ENCODE measurements around the gene PRG2. TPM values are rescaled to one million over a fixed set of nuclear protein-coding genes. Genes with fewer than 3 reads are reported as not detected.

PRG2 gene
- total and polyA plus RNA-seq, 9 of the 15 experiments (the other 6 are each of a cell fraction or from before 2014, with no cell fraction given), result 1.8 to 78.0 (median 26.6) TPM

DNA sequence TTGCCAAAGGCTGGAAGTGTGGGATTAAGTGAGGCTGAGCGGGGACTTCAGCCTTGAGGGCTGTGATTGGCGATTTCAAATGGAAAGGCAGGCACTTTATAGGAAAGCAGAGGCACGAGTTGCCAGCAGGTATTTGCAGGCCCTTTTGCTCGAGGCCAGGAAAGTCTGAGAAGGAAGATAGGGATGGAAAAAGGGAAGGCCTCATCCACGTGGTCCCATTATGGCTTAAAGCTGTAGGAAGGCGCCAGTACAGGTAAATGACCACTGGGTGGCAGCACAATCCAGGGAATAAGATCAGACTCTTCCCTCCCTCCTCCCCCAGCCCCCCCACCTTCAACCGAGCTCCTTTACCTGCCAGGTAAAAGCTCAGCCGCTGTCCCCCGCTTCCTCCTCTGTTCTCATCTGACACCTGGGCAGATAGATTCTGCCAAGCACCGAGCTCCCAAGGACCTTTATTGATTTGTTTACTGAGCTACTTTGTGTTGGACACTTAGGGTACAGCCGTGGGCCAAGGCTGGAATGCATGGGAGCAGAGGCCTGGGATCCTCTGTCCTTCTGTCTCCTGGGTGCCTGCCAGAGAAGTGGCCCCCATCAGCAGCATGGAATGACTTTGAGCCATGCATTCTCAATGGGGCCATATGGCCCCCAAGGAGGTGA is 44.8 kb downstream of the PRG2 start:
- no peaks in the 10 kb centered on the region for H3K9me3 ChIP-seq (replicated peaks; ENCODE audit: control insufficient read depth, insufficient read depth, low read depth, low read length)
- H2AFZ ChIP-seq (ENCODE audit: low read depth, low read length), result peak overlapping the region; percentile 92
- ATAC-seq (peak; percentile 82), DNase-seq (ENCODE audit: extremely low read depth in 1 of 4, low spot score in 3 of 4) (peak; percentile 78 to 87 (median 84)), FAIRE-seq (peak; percentile 96)
- BruUV-seq (replicated peaks), result no TSS peak
- H3K79me2 ChIP-seq (ENCODE audit: control insufficient read depth, insufficient read depth, low read length), result no peaks in the 10 kb centered on the region
- peak overlapping the region in 1 of 2 experiments; percentile 26; a peak in 1 of 4 replicates for H3K9ac ChIP-seq (ENCODE audit: insufficient read depth in 1 of 2, low read depth in 2 of 2, low read length in 2 of 2)
- H3K4me3 ChIP-seq, result no peak overlapping the region
- 0 out of 2 replicates have a peak overlapping the region, but pooled peaks have one; percentile 24 for H3K4me2 ChIP-seq (ENCODE audit: insufficient read depth, low read length)
- CTCF ChIA-PET (ENCODE audit: low intra/inter-chr PET ratio), result interaction anchor here (0.6 to 1.8 kb wide), 7 partner anchors 112 to 714 kb away, joined by 3 to 7 read pairs (median 4); no protein-coding TSS in a partner anchor
- in situ Hi-C loops (cut with MboI), result loop anchor here (10.0 kb wide), 2 partner anchors 179 to 1169 kb away; no protein-coding TSS in a partner anchor
- H3K27ac ChIP-seq (ENCODE audit: extremely low read depth, low read depth, low read length), result no peak overlapping the region
- no peaks in the 10 kb centered on the region for H3K9me1 ChIP-seq (ENCODE audit: control insufficient read depth, insufficient read depth, low read length)
- no peaks in the 10 kb centered on the region for H3K36me3 ChIP-seq (ENCODE audit: control insufficient read depth, insufficient read depth, low read length)
- no peaks in the 10 kb centered on the region; a peak in 1 of 5 replicates for H3K27me3 ChIP-seq (ENCODE audit: control insufficient read depth in 2 of 2, insufficient read depth in 2 of 2, low read length in 2 of 2)
- POLR2A ChIA-PET, result interaction anchor here (0.5 to 0.7 kb wide), 6 partner anchors 18 to 387 kb away, joined by 3 to 4 read pairs (median 4); no protein-coding TSS in a partner anchor
- no peaks in the 10 kb centered on the region for H4K20me1 ChIP-seq (replicated peaks; ENCODE audit: control insufficient read depth, insufficient read depth, low read length)
- H3K4me1 ChIP-seq (replicated peaks in 1 of 2; ENCODE audit: control insufficient read depth in 2 of 2, insufficient read depth in 2 of 2, low read length in 2 of 2), result peaks cover 6 to 16% of the 10 kb centered on the region in 2 experiments; a peak in 4 of 5 replicates
- intact Hi-C loops (cut with micrococcal nuclease), result loop anchor here (1.0 to 10.0 kb wide), 6 partner anchors 112 to 1167 kb away; no protein-coding TSS in a partner anchor
- 21% methylated on average over 9 of the region's 11 CpGs for WGBS (ENCODE audit: insufficient coverage, low coverage, missing lambda C conversion rate)
- TF ChIP-seq, protein P1, sequence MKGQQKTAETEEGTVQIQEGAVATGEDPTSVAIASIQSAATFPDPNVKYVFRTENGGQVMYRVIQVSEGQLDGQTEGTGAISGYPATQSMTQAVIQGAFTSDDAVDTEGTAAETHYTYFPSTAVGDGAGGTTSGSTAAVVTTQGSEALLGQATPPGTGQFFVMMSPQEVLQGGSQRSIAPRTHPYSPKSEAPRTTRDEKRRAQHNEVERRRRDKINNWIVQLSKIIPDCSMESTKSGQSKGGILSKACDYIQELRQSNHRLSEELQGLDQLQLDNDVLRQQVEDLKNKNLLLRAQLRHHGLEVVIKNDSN (CRISPR knock-in tag; IDR thresholded peaks at IDR 0.05), result 0 out of 2 replicates have a peak, but pooled peaks have one; percentile 39
- TF ChIP-seq NR1H2 (CRISPR knock-in tag; IDR thresholded peaks at IDR 0.05) (no peak), ZNF263 (CRISPR knock-in tag; IDR thresholded peaks at IDR 0.05; ENCODE audit: borderline replicate concordance) (peak; percentile 62; the same call in 1 of the 2 replicates), NFIX (CRISPR knock-in tag; IDR thresholded peaks at IDR 0.05; ENCODE audit: low read depth) (no peak), DMBX1 (CRISPR knock-in tag; IDR thresholded peaks at IDR 0.05; ENCODE audit: borderline replicate concordance) (no peak), RBBP5 (IDR thresholded peaks at IDR 0.05; ENCODE audit: borderline replicate concordance, insufficient read depth, low read length, poor library complexity, severe bottlenecking) (no peak), SMC3 (conservative IDR thresholded peaks at IDR 0.05; ENCODE audit: insufficient read depth, low read depth, low read length) (peak; percentile 55), SPI1 (IDR thresholded peaks at IDR 0.05; ENCODE audit: borderline replicate concordance, low read depth, low read length) (peak; percentile 77), MAZ (CRISPR knock-in tag; conservative IDR thresholded peaks at IDR 0.05 in 1 of 2, IDR thresholded peaks at IDR 0.05 in 1 of 2) (peak; percentile 56 to 91; a peak in 3 of 4 replicates), ZNF586 (CRISPR knock-in tag; conservative IDR thresholded peaks at IDR 0.05) (no peak)
- TF ChIP-seq, protein P2, sequence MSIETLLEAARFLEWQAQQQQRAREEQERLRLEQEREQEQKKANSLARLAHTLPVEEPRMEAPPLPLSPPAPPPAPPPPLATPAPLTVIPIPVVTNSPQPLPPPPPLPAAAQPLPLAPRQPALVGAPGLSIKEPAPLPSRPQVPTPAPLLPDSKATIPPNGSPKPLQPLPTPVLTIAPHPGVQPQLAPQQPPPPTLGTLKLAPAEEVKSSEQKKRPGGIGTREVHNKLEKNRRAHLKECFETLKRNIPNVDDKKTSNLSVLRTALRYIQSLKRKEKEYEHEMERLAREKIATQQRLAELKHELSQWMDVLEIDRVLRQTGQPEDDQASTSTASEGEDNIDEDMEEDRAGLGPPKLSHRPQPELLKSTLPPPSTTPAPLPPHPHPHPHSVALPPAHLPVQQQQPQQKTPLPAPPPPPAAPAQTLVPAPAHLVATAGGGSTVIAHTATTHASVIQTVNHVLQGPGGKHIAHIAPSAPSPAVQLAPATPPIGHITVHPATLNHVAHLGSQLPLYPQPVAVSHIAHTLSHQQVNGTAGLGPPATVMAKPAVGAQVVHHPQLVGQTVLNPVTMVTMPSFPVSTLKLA (conservative IDR thresholded peaks at IDR 0.05), result peak; percentile 59 to 72; a peak in 3 of 4 replicates
- TF ChIP-seq, protein P3, sequence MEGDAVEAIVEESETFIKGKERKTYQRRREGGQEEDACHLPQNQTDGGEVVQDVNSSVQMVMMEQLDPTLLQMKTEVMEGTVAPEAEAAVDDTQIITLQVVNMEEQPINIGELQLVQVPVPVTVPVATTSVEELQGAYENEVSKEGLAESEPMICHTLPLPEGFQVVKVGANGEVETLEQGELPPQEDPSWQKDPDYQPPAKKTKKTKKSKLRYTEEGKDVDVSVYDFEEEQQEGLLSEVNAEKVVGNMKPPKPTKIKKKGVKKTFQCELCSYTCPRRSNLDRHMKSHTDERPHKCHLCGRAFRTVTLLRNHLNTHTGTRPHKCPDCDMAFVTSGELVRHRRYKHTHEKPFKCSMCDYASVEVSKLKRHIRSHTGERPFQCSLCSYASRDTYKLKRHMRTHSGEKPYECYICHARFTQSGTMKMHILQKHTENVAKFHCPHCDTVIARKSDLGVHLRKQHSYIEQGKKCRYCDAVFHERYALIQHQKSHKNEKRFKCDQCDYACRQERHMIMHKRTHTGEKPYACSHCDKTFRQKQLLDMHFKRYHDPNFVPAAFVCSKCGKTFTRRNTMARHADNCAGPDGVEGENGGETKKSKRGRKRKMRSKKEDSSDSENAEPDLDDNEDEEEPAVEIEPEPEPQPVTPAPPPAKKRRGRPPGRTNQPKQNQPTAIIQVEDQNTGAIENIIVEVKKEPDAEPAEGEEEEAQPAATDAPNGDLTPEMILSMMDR (IDR thresholded peaks at IDR 0.05 in 2 of 3, conservative IDR thresholded peaks at IDR 0.05 in 1 of 3; ENCODE audit: insufficient read depth in 2 of 3, low read depth in 1 of 3, low read length in 3 of 3), result peak; percentile 68 to 79 (median 70)
- TF ChIP-seq, protein P4, sequence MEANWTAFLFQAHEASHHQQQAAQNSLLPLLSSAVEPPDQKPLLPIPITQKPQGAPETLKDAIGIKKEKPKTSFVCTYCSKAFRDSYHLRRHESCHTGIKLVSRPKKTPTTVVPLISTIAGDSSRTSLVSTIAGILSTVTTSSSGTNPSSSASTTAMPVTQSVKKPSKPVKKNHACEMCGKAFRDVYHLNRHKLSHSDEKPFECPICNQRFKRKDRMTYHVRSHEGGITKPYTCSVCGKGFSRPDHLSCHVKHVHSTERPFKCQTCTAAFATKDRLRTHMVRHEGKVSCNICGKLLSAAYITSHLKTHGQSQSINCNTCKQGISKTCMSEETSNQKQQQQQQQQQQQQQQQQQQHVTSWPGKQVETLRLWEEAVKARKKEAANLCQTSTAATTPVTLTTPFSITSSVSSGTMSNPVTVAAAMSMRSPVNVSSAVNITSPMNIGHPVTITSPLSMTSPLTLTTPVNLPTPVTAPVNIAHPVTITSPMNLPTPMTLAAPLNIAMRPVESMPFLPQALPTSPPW (CRISPR knock-in tag; IDR thresholded peaks at IDR 0.05), result peak; percentile 96

Measured in K562 (cell line).